H1 (cell line): ENCODE measurements around the gene AIFM2. TPM values are rescaled to one million over a fixed set of nuclear protein-coding genes. Genes with fewer than 3 reads are reported as not detected.

ENCODE experiments used
- CTCF ChIA-PET: fragments of 300-600 bp; sonication (Branson Sonifier 250); formaldehyde crosslinking; loops from one replicate; lab custom pipeline; 2021; ENCODE audit not compliant: partially characterized antibody; lab: Charles Lee
- POLR2A ChIA-PET: fragments of 300-600 bp; sonication (Branson Sonifier 250); formaldehyde crosslinking; loops from one replicate; lab custom pipeline; 2021; ENCODE audit warnings: inconsistent platforms; ENCODE audit not compliant: partially characterized antibody; lab: Charles Lee
- DNase-seq, 2 experiments: peaks; one replicate each; pipeline versions ENCODE4 v3.0.0 to v3.0.0-alpha.2; 2010 to 2022; ENCODE audit warnings: low spot score in 2 of 2, low read depth in 1 of 2, mixed read lengths in 1 of 2
- FAIRE-seq: peaks from 2 replicates; lab custom pipeline; 2011; peaks lifted over from hg19 to GRCh38; lab: Jason Lieb, UNC
- H2AFZ ChIP-seq: 2 replicates; pipeline ENCODE4 v1.8.1; 2012; ENCODE audit warnings: low read length, inconsistent platforms
- H2AK5ac ChIP-seq: 2 replicates; pipeline ENCODE4 v1.6.1; 2013; ENCODE audit warnings: low read depth, low read length
- H2BK120ac ChIP-seq: replicated peaks from 2 replicates; pipeline ENCODE3; 2013; ENCODE audit warnings: low read depth, low read length, inconsistent platforms
- H2BK12ac ChIP-seq: 2 replicates; pipeline ENCODE4 v1.6.1; 2013; ENCODE audit warnings: low read depth, low read length
- H2BK15ac ChIP-seq: 2 replicates; pipeline ENCODE4 v1.6.1; 2013; ENCODE audit warnings: low read length
- H2BK20ac ChIP-seq: 2 replicates; pipeline ENCODE4 v1.6.1; 2013; ENCODE audit warnings: low read length
- H2BK5ac ChIP-seq: 2 replicates; pipeline ENCODE4 v1.6.1; 2013; ENCODE audit warnings: low read depth, low read length
- H3K14ac ChIP-seq: 2 replicates; pipeline ENCODE4 v1.6.1; 2013; ENCODE audit warnings: inconsistent platforms; ENCODE audit not compliant: insufficient read length
- H3K18ac ChIP-seq: 2 replicates; pipeline ENCODE4 v1.6.1; 2013; ENCODE audit warnings: low read length; ENCODE audit errors: extremely low read depth
- H3K23ac ChIP-seq: 2 replicates; pipeline ENCODE4 v1.6.1; 2013; ENCODE audit warnings: inconsistent platforms; ENCODE audit not compliant: insufficient read length
- H3K23me2 ChIP-seq: 2 replicates; pipeline ENCODE4 v1.6.1; 2013; ENCODE audit warnings: low read depth, low read length
- H3K27ac ChIP-seq: 2 replicates; pipeline ENCODE4 v1.6.1; 2011; ENCODE audit warnings: low read depth, low read length, inconsistent platforms
- H3K27me3 ChIP-seq, 4 experiments: replicated peaks in 1 of 4; 1 replicate in 1 of 4; 2 replicates in 3 of 4; pipeline versions ENCODE4 v1.6.1 to v1.8.1; 2011 to 2013; ENCODE audit warnings: low read length in 3 of 4, mild to moderate bottlenecking in 3 of 4, inconsistent platforms in 2 of 4, mixed read lengths in 2 of 4, moderate library complexity in 1 of 4; ENCODE audit not compliant: control insufficient read depth in 3 of 4, insufficient read depth in 3 of 4; ENCODE audit errors: extremely low read depth in 1 of 4
- H3K36me3 ChIP-seq, 4 experiments: 2 replicates each; pipeline versions ENCODE4 v1.6.1 to v1.8.1; 2011 to 2013; ENCODE audit warnings: mild to moderate bottlenecking in 4 of 4, low read length in 3 of 4, moderate library complexity in 2 of 4, control low read depth in 1 of 4, inconsistent platforms in 1 of 4; ENCODE audit not compliant: insufficient read depth in 4 of 4, control insufficient read depth in 2 of 4
- H3K4ac ChIP-seq: replicated peaks from 2 replicates; pipeline ENCODE3; 2013; ENCODE audit warnings: low read length, low read depth, mixed read lengths, inconsistent platforms; ENCODE audit not compliant: insufficient read length
- H3K4me1 ChIP-seq, 4 experiments: replicated peaks in 1 of 4; 1 replicate in 1 of 4; 2 replicates in 3 of 4; pipeline versions ENCODE4 v1.6.1 to v1.8.1; 2011 to 2013; ENCODE audit warnings: low read length in 3 of 4, inconsistent platforms in 2 of 4, mixed read lengths in 1 of 4; ENCODE audit not compliant: insufficient read depth in 4 of 4, control insufficient read depth in 3 of 4
- H3K4me2 ChIP-seq, 2 experiments: 2 replicates each; pipeline versions ENCODE4 v1.6.1 to v1.8.1; 2011 to 2013; ENCODE audit warnings: low read depth in 2 of 2, low read length in 2 of 2, control low read depth in 1 of 2, inconsistent platforms in 1 of 2, mild to moderate bottlenecking in 1 of 2; ENCODE audit not compliant: insufficient read depth in 1 of 2
- H3K4me3 ChIP-seq, 4 experiments: fragments of 200-600, 300-600 bp in 1 of 4; sonication (generic), shearing (Covaris generic), sonication (Bioruptor Twin) in 1 of 4; 2 replicates each; pipeline versions ENCODE4 v1.5.1 to v1.8.1; 2011 to 2016; ENCODE audit warnings: low read length in 4 of 4, low read depth in 3 of 4, control low read depth in 2 of 4, inconsistent platforms in 2 of 4, mild to moderate bottlenecking in 2 of 4, mixed read lengths in 1 of 4, moderate library complexity in 1 of 4; ENCODE audit not compliant: insufficient read depth in 2 of 4; ENCODE audit errors: extremely low read depth in 1 of 4
- H3K56ac ChIP-seq: replicated peaks from 2 replicates; pipeline ENCODE3; 2013; ENCODE audit warnings: low read depth, mild to moderate bottlenecking, mixed read lengths, low read length, inconsistent platforms; ENCODE audit not compliant: insufficient read length
- H3K79me1 ChIP-seq: 2 replicates; pipeline ENCODE4 v1.6.1; 2013; ENCODE audit warnings: low read depth, low read length, control low read depth
- H3K79me2 ChIP-seq, 2 experiments: 2 replicates each; pipeline versions ENCODE4 v1.6.1 to v1.8.1; 2012 to 2013; ENCODE audit warnings: low read length in 2 of 2, mild to moderate bottlenecking in 2 of 2, inconsistent platforms in 1 of 2; ENCODE audit not compliant: insufficient read depth in 2 of 2, control insufficient read depth in 1 of 2
- H3K9ac ChIP-seq, 4 experiments: replicated peaks in 1 of 4; 1 replicate in 1 of 4; 2 replicates in 3 of 4; pipeline versions ENCODE4 v1.6.1 to v1.8.1; 2011 to 2013; ENCODE audit warnings: low read depth in 3 of 4, low read length in 3 of 4, control low read depth in 2 of 4, mild to moderate bottlenecking in 2 of 4, moderate library complexity in 2 of 4, inconsistent platforms in 1 of 4; ENCODE audit errors: extremely low read depth in 1 of 4
- H3K9me3 ChIP-seq, 2 experiments: 2 replicates each; pipeline versions ENCODE4 v1.6.1 to v1.8.1; 2012 to 2013; ENCODE audit warnings: mild to moderate bottlenecking in 2 of 2, moderate library complexity in 2 of 2, control low read depth in 1 of 2, inconsistent platforms in 1 of 2, low read depth in 1 of 2, low read length in 1 of 2, mixed read lengths in 1 of 2; ENCODE audit not compliant: insufficient read depth in 2 of 2
- H4K20me1 ChIP-seq, 2 experiments: replicated peaks in 1 of 2; 2 replicates each; pipeline versions ENCODE3 to v1.8.1; 2011 to 2013; ENCODE audit warnings: inconsistent platforms in 2 of 2, low read length in 2 of 2, mild to moderate bottlenecking in 1 of 2; ENCODE audit not compliant: insufficient read depth in 2 of 2, control insufficient read depth in 1 of 2
- H4K5ac ChIP-seq: 2 replicates; pipeline ENCODE4 v1.6.1; 2013; ENCODE audit warnings: low read length, low read depth, mixed read lengths, inconsistent platforms; ENCODE audit not compliant: insufficient read length
- H4K8ac ChIP-seq: 2 replicates; pipeline ENCODE4 v1.8.0; 2013; ENCODE audit warnings: mild to moderate bottlenecking, moderate library complexity, low read length, inconsistent platforms; ENCODE audit not compliant: insufficient read depth; ENCODE audit errors: extremely low read depth
- H4K91ac ChIP-seq: replicated peaks from 2 replicates; pipeline ENCODE3; 2013; ENCODE audit warnings: low read length, mixed read lengths, inconsistent platforms; ENCODE audit not compliant: insufficient read length
- CBX5 ChIP-seq: fragments of 300-800, 300-1000 bp; sonication (generic); IDR thresholded peaks from 2 replicates; pipeline ENCODE4 v1.7.1; 2016; ENCODE audit warnings: antibody characterized with exemption, low read length, low read depth
- EGR1 ChIP-seq: IDR thresholded peaks from 2 replicates; pipeline ENCODE4 v1.6.1; 2011; ENCODE audit warnings: low read depth, low read length, borderline replicate concordance
- EP300 ChIP-seq, 2 experiments: IDR thresholded peaks; 1 replicate in 1 of 2; 2 replicates in 1 of 2; pipeline ENCODE4 v1.6.1; 2011 to 2012; ENCODE audit warnings: low read depth in 2 of 2, low read length in 2 of 2, mild to moderate bottlenecking in 2 of 2, borderline replicate concordance in 1 of 2, inconsistent platforms in 1 of 2, moderate library complexity in 1 of 2
- GABPA ChIP-seq: IDR thresholded peaks from 2 replicates; pipeline ENCODE4 v1.6.1; 2011; ENCODE audit warnings: mild to moderate bottlenecking, low read length, moderate library complexity, borderline replicate concordance; ENCODE audit not compliant: insufficient read depth
- HDAC2 ChIP-seq, 2 experiments: fragments of 300-600 bp in 1 of 2; sonication (generic) in 1 of 2; IDR thresholded peaks; 2 replicates each; pipeline ENCODE4 v1.6.1; 2011 to 2012; ENCODE audit warnings: low read depth in 2 of 2, low read length in 2 of 2, mild to moderate bottlenecking in 2 of 2, moderate library complexity in 2 of 2, borderline replicate concordance in 1 of 2, inconsistent platforms in 1 of 2
- KDM1A ChIP-seq: fragments of 200-600, 300-600 bp; sonication (generic); IDR thresholded peaks from 2 replicates; pipeline ENCODE4 v1.7.1; 2016; ENCODE audit warnings: mild to moderate bottlenecking, low read length, borderline replicate concordance
- MAFK ChIP-seq: IDR thresholded peaks from 2 replicates; pipeline ENCODE4 v1.6.1; 2012; ENCODE audit warnings: low read depth, mild to moderate bottlenecking, improper control_type of control experiment, low read length
- NANOG ChIP-seq: IDR thresholded peaks from 2 replicates; pipeline ENCODE4 v1.6.1; 2011; ENCODE audit warnings: low read length, low read depth, mild to moderate bottlenecking, inconsistent platforms; ENCODE audit not compliant: insufficient read depth, poor library complexity, severe bottlenecking
- PHF8 ChIP-seq: fragments of 200-600 bp; sonication (generic); conservative IDR thresholded peaks from 2 replicates; pipeline ENCODE4 v1.7.1; 2012; ENCODE audit warnings: low read depth, mild to moderate bottlenecking, inconsistent platforms, low read length, moderate library complexity
- RFX5 ChIP-seq: IDR thresholded peaks from 2 replicates; pipeline ENCODE4 v1.6.1; 2011; ENCODE audit warnings: low read depth, low read length, improper control_type of control experiment, borderline replicate concordance
- RXRA ChIP-seq: IDR thresholded peaks from 2 replicates; pipeline ENCODE4 v1.6.1; 2011; ENCODE audit warnings: low read depth, mild to moderate bottlenecking, low read length, moderate library complexity; ENCODE audit not compliant: insufficient read depth
- SRF ChIP-seq: IDR thresholded peaks from 2 replicates; pipeline ENCODE4 v1.6.1; 2011; ENCODE audit warnings: mild to moderate bottlenecking, low read depth, low read length, moderate library complexity
- TAF1 ChIP-seq: IDR thresholded peaks from 2 replicates; pipeline ENCODE4 v1.6.1; 2011; ENCODE audit warnings: mild to moderate bottlenecking, low read depth, low read length
- WGBS, 2 experiments: shearing (Covaris generic) in 1 of 2; methylation state at CpG; one replicate each; pipeline versions ENCODE4 v1.1.6 to v1.1.7; 2013 to 2015; ENCODE audit warnings: low lambda C conversion rate in 2 of 2, mixed read lengths in 2 of 2, inconsistent platforms in 1 of 2, low coverage in 1 of 2, missing lambda C conversion rate in 1 of 2; ENCODE audit not compliant: insufficient replicate concordance in 2 of 2, insufficient coverage in 1 of 2, insufficient read length in 1 of 2; ENCODE audit errors: extremely low coverage in 1 of 2, missing lambda C conversion rate in 1 of 2; 5-methylcytosine and 5-hydroxymethylcytosine counted together
- polyA plus RNA-seq, 7 experiments: library from polyadenylated mRNA; depleted of rRNA in 3 of 7; stranded (reverse) in 5 of 7; unstranded in 2 of 7; fragments of >200 nt in 5 of 7; fragments of 200-250 nt in 2 of 7; gene quantifications; 1 replicate in 5 of 7; 2 replicates in 1 of 7; 4 replicates in 1 of 7; pipeline versions ENCODE4 v1.2.1 to v1.2.3, GENCODE V29; 2011 to 2013; ENCODE audit warnings: missing spikeins in 2 of 7, mixed read lengths in 2 of 7
- total RNA-seq: library from RNA; stranded (reverse); fragmentation: NEBNext Ultra II Directional; extraction: Animal tissue kit (Norgen Biotek cat#: 25700); gene quantifications from 2 replicates; pipeline ENCODE4 v1.2.1, GENCODE V29; 2021

Gene AIFM2
- total and polyA plus RNA-seq, 2 of the 8 experiments (the other 6 are each of a cell fraction or from before 2014, with no cell fraction given), result 4.0 TPM

- H3K4me2 ChIP-seq, result no peak overlapping the region
- no peak overlapping the region for H2BK12ac ChIP-seq
- H3K56ac ChIP-seq, result no peak overlapping the region
- no peak overlapping the region for H3K27ac ChIP-seq
- H3K27me3 ChIP-seq, result peaks cover 0 to 25% (median 19%) of the 10 kb centered on the region in 4 experiments; a peak in 6 of 7 replicates
- no peak for FAIRE-seq
- no peak overlapping the region for H3K4ac ChIP-seq
- H3K9ac ChIP-seq, result no peak overlapping the region
- no peak overlapping the region for H4K5ac ChIP-seq
- H3K4me1 ChIP-seq, result peaks cover 0 to 4% (median 1%) of the 10 kb centered on the region in 4 experiments; a peak in 2 of 7 replicates
- CTCF ChIA-PET, result interaction anchor here (0.7 to 4.7 kb wide), 8 partner anchors 9 to 348 kb away, joined by 3 to 20 read pairs (median 3); partner anchors contain the start of gene TYSND1
- H2AFZ ChIP-seq, result no peak overlapping the region
- H2BK5ac ChIP-seq, result no peak overlapping the region
- POLR2A ChIA-PET, result interaction anchor here (1.1 to 4.4 kb wide), 4 partner anchors 10 to 97 kb away, joined by 3 to 31 read pairs (median 4); partner anchors contain the start of genes SAR1A and TYSND1
- DNase-seq, result no peak
- H3K23me2 ChIP-seq, result peaks cover 12% of the 10 kb centered on the region; the same call in 1 of the 2 replicates
- no peaks in the 10 kb centered on the region for H3K36me3 ChIP-seq
- H2BK120ac ChIP-seq, result no peak overlapping the region
- H2AK5ac ChIP-seq, result no peak overlapping the region
- H4K8ac ChIP-seq, result no peak overlapping the region
- no peak overlapping the region for H3K23ac ChIP-seq
- H2BK15ac ChIP-seq, result no peak overlapping the region
- H3K18ac ChIP-seq, result no peak overlapping the region
- no peak overlapping the region for H2BK20ac ChIP-seq
- no peaks in the 10 kb centered on the region for H3K79me2 ChIP-seq
- no peak overlapping the region for H4K91ac ChIP-seq
- H4K20me1 ChIP-seq, result peaks cover 0 to 2% of the 10 kb centered on the region in 2 experiments
- H3K14ac ChIP-seq, result no peak overlapping the region
- WGBS, 2 experiments, result 83% methylated on average over 3 of the region's 3 CpGs; no CpG with 5 or more reads in 1 of the 2 experiments
- no peaks in the 10 kb centered on the region for H3K79me1 ChIP-seq
- H3K4me3 ChIP-seq, result no peak overlapping the region
- H3K9me3 ChIP-seq, result no peaks in the 10 kb centered on the region
- TF ChIP-seq MAFK, result no peak
- no peak for TF ChIP-seq RXRA
- TF ChIP-seq RFX5, result no peak
- no peak for TF ChIP-seq SRF
- no peak for TF ChIP-seq CBX5
- TF ChIP-seq EP300 (IDR thresholded peaks at IDR 0.05; ENCODE audit: borderline replicate concordance in 1 of 2, low read depth in 2 of 2, low read length in 2 of 2), result no peak
- no peak for TF ChIP-seq EGR1
- TF ChIP-seq TAF1, result no peak
- no peak for TF ChIP-seq HDAC2 (IDR thresholded peaks at IDR 0.05; ENCODE audit: borderline replicate concordance in 1 of 2, low read depth in 2 of 2, low read length in 2 of 2)
- no peak for TF ChIP-seq KDM1A
- TF ChIP-seq PHF8, result no peak
- no peak for TF ChIP-seq GABPA
- no peak for TF ChIP-seq NANOG
These were observed 2.4 kb upstream of the AIFM2 start for GRCh38 chr10:70135046-70135445.
